GM15510 (cell line): Measurements from ENCODE around the gene EGLN1.

Source experiments
- POLR2A ChIP-seq: IDR thresholded peaks from 3 replicates; pipeline ENCODE4 v1.6.1; 2011; ENCODE audit warnings: borderline replicate concordance; ENCODE audit not compliant: insufficient read length; ENCODE audit errors: extremely low read depth

Gene EGLN1

GRCh38 chr1:231407547-231408396 lies 14.3 kb downstream of the EGLN1 start:
- TF ChIP-seq POLR2A, result no peak

- no peak for TF ChIP-seq POLR2A
Measured at GRCh38 chr1:231407049-231407448, 15.0 kb downstream of the EGLN1 start.

- no peak for TF ChIP-seq POLR2A
Measured at GRCh38 chr1:231404318-231404717, 17.8 kb downstream of the EGLN1 start.

- no peak for TF ChIP-seq POLR2A
Measured at GRCh38 chr1:231401478-231401877, 20.6 kb downstream of the EGLN1 start.

GRCh38 chr1:231397886-231398671 lies 24.0 kb downstream of the EGLN1 start:
- no peak for TF ChIP-seq POLR2A

- TF ChIP-seq POLR2A, result no peak
Measured at GRCh38 chr1:231396643-231397042, 25.4 kb downstream of the EGLN1 start.

- no peak for TF ChIP-seq POLR2A
Measured at GRCh38 chr1:231395998-231396390, 26.1 kb downstream of the EGLN1 start.

GRCh38 chr1:231395076-231395997 lies 26.8 kb downstream of the EGLN1 start:
- no peak for TF ChIP-seq POLR2A

- TF ChIP-seq POLR2A, result no peak
Measured at GRCh38 chr1:231393668-231394067, 28.4 kb downstream of the EGLN1 start.

GRCh38 chr1:231392389-231393131 lies 29.5 kb downstream of the EGLN1 start:
- no peak for TF ChIP-seq POLR2A

GRCh38 chr1:231390071-231390470 lies 32.0 kb downstream of the EGLN1 start:
- TF ChIP-seq POLR2A, result no peak

GRCh38 chr1:231387770-231388669 lies 34.1 kb downstream of the EGLN1 start:
- no peak for TF ChIP-seq POLR2A

GRCh38 chr1:231386466-231386865 lies 35.6 kb downstream of the EGLN1 start:
- TF ChIP-seq POLR2A, result no peak
